Stomach (tissue), 9 donors: ENCODE data around the gene PCSK2. TPM values are rescaled to one million over a fixed set of nuclear protein-coding genes. Genes with fewer than 3 reads are reported as not detected.

Source experiments
- DNase-seq, 2 donors: peaks; one replicate each; pipeline versions ENCODE4 v3.0.0 to v3.0.0-alpha.2; 2013 to 2019
- H3K27ac ChIP-seq, 5 donors: fragments of 200-600 bp in 4 of 5; sonication (generic) in 4 of 5; one replicate each; pipeline ENCODE4 v1.5.1; 2013 to 2019; ENCODE audit warnings: mild to moderate bottlenecking in 1 of 5, moderate library complexity in 1 of 5
- H3K27me3 ChIP-seq, 3 donors: fragments of 200-600 bp; sonication (generic); one replicate each; pipeline ENCODE4 v1.5.1; 2017 to 2019; ENCODE audit warnings: mixed run types in 1 of 3
- H3K36me3 ChIP-seq, 4 donors: fragments of 200-600 bp; sonication (generic); 1 replicate in 3 of 4; 2 replicates in 1 of 4; pipeline ENCODE4 v1.5.1; 2016 to 2019
- H3K4me1 ChIP-seq, 4 donors: fragments of 200-600 bp; sonication (generic); one replicate each; pipeline ENCODE4 v1.5.1; 2016 to 2019
- H3K4me3 ChIP-seq, 4 donors: fragments of 200-600 bp; sonication (generic) in 3 of 4; one replicate each; pipeline ENCODE4 v1.5.1; 2016 to 2019; ENCODE audit warnings: mild to moderate bottlenecking in 1 of 4
- H3K9me3 ChIP-seq, 4 donors: fragments of 200-600 bp; sonication (generic); one replicate each; pipeline ENCODE4 v1.5.1; 2016 to 2019
- EP300 ChIP-seq: sonication (generic); formaldehyde crosslinking; IDR thresholded peaks from one replicate; pipeline ENCODE4 v1.6.1; 2017; ENCODE audit warnings: antibody characterized with exemption
- POLR2A ChIP-seq, 4 donors: fragments of 450-650 bp; IDR thresholded peaks; one replicate each; pipeline ENCODE4 v1.6.1; 2016; ENCODE audit warnings: antibody characterized with exemption in 4 of 4, control low read depth in 2 of 4, mild to moderate bottlenecking in 1 of 4, moderate library complexity in 1 of 4
- POLR2AphosphoS5 ChIP-seq, 3 donors: sonication (generic); formaldehyde crosslinking; IDR thresholded peaks; one replicate each; pipeline ENCODE4 v1.6.1; 2016; ENCODE audit warnings: antibody characterized with exemption in 3 of 3
- WGBS, 5 donors: extraction: QIAGEN DNeasy Blood & Tissue Kit in 3 of 5; methylation state at CpG; one replicate each; pipeline versions ENCODE4 v1.1.5 to v1.1.7; 2013 to 2018; 5-methylcytosine and 5-hydroxymethylcytosine counted together
- intact Hi-C: fragments of 100-400 bp; cut with DNase I; formaldehyde crosslinking; loops from one replicate; pipeline ENCODE4 v1.15.1; 2023; ENCODE audit warnings: low total_unique reads
- polyA plus RNA-seq, 3 donors: library from polyadenylated mRNA; stranded (reverse); fragments of 200-250 nt; gene quantifications; one replicate each; pipeline ENCODE4 v1.2.3, GENCODE V29; 2013
- total RNA-seq, 5 donors: library from RNA; depleted of rRNA; stranded (reverse); fragments of >200 nt; gene quantifications; one replicate each; pipeline versions ENCODE4 v1.1.0 to v1.2.3, GENCODE V29; 2014 to 2016
- TF ChIP-seq, protein P1 (sequence below), 7 experiments: fragments of 450-650 bp in 4 of 7; fragments of 200-600 bp in 3 of 7; sonication (generic) in 3 of 7; IDR thresholded peaks; one replicate each; pipeline ENCODE4 v1.5.1; 2016 to 2019; ENCODE audit warnings: antibody characterized with exemption in 7 of 7, control low read depth in 2 of 7, mild to moderate bottlenecking in 1 of 7
- donor health status: healthy with polysubstance abuse.
- donor health status: Bipolar disorder and iron deficiency.
- donor health status: healthy.

PCSK2 gene
- total and polyA plus RNA-seq, 8 donors: 0.15 to 3.7 (median 1.2) TPM; not detected in 2

DNA sequence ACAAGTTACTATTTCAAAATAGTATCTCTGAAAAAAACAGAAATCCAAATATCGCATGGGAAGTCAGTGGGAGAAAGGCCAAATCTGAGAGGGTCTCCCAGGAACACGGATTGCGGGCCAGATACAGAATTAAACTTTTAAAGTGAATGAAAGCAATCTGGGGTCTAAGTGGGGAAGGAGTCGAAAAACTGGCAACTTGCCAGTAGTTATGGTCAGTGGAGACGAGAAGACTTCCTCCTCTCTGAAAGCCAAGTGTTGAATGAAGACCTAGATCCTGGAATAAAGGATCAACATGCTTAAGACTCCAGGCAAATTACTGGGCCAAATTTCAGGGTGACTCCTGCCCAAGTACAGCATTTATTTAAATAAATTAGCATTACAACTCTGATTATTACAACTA, 180.7 kb downstream of the PCSK2 start:
- Histone ChIP-seq H3K36me3 (no peaks in the 10 kb centered on the region), H3K27ac (no peak overlapping the region), H3K4me1 (no peaks in the 10 kb centered on the region), H3K27me3 (no peaks in the 10 kb centered on the region), H3K4me3 (no peak overlapping the region), H3K9me3 (no peaks in the 10 kb centered on the region)
- intact Hi-C loops: no loop called here
- DNase-seq: no peak
- 52 to 69% (median 60%) methylated on average over 5 of the region's 5 CpGs for WGBS, 5 donors
- TF ChIP-seq, protein P1, sequence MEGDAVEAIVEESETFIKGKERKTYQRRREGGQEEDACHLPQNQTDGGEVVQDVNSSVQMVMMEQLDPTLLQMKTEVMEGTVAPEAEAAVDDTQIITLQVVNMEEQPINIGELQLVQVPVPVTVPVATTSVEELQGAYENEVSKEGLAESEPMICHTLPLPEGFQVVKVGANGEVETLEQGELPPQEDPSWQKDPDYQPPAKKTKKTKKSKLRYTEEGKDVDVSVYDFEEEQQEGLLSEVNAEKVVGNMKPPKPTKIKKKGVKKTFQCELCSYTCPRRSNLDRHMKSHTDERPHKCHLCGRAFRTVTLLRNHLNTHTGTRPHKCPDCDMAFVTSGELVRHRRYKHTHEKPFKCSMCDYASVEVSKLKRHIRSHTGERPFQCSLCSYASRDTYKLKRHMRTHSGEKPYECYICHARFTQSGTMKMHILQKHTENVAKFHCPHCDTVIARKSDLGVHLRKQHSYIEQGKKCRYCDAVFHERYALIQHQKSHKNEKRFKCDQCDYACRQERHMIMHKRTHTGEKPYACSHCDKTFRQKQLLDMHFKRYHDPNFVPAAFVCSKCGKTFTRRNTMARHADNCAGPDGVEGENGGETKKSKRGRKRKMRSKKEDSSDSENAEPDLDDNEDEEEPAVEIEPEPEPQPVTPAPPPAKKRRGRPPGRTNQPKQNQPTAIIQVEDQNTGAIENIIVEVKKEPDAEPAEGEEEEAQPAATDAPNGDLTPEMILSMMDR (IDR thresholded peaks at IDR 0.05): no peak
- no peak for TF ChIP-seq POLR2AphosphoS5 (IDR thresholded peaks at IDR 0.05)
- TF ChIP-seq EP300: no peak
- TF ChIP-seq POLR2A (IDR thresholded peaks at IDR 0.05): no peak

DNA sequence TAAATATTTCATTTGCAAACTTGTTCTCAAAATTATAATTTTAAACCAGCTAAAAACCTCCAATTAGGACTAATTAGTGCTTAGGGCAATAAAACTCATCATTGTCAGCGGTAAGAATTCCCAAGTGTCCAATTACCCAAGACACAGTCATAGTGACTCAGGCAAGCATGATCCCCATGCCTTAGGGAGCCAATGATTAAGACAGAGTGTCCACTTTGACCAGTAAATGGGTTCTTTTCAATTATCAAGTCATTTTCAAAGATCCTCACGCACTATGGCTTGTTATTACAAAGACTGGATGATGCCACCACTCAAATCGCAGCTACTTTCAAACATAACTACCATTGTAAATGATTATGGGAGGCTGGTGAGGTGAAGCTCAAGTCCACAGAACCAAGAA, 190.4 kb downstream of the PCSK2 start:
- Histone ChIP-seq H3K27me3 (peaks cover 0 to 7% (median 0%) of the 10 kb centered on the region in 3 donors), H3K4me3 (no peak overlapping the region), H3K4me1 (no peaks in the 10 kb centered on the region), H3K9me3 (peaks cover 0 to 10% (median 3%) of the 10 kb centered on the region in 4 donors), H3K36me3 (no peaks in the 10 kb centered on the region), H3K27ac (no peak overlapping the region)
- intact Hi-C loops: no loop called here
- TF ChIP-seq, protein P1 (IDR thresholded peaks at IDR 0.05): no peak
- TF ChIP-seq EP300 (no peak), POLR2AphosphoS5 (IDR thresholded peaks at IDR 0.05) (no peak), POLR2A (IDR thresholded peaks at IDR 0.05) (no peak)
- DNase-seq: no peak
- 88 to 91% (median 90%) methylated on average over 3 of the region's 3 CpGs for WGBS, 5 donors

DNA sequence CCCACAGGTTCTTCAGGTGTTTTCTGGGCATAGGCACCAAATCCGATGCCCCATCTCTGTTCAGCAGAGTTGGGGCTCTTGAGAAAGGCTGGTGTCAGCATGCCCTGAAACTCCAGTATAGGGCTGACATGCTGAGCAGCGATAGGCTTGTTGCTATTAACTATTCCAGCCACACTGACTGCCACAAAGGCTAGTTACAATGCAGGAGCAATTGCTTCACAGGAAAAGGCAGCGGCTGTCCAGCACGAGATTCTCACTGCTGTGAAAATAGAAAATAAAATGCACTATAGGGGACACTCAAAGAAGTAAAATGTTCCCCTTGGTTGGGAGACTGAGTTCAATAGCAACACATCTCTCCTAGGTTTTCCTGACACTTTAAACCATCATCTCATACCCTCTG, 191.9 kb downstream of the PCSK2 start:
- Histone ChIP-seq H3K4me3 (no peak overlapping the region), H3K27ac (no peak overlapping the region), H3K27me3 (peaks cover 0 to 7% (median 0%) of the 10 kb centered on the region in 3 donors), H3K9me3 (peaks cover 0 to 10% (median 3%) of the 10 kb centered on the region in 4 donors), H3K36me3 (no peaks in the 10 kb centered on the region), H3K4me1 (no peaks in the 10 kb centered on the region)
- intact Hi-C loops: no loop called here
- TF ChIP-seq POLR2A (IDR thresholded peaks at IDR 0.05): no peak
- TF ChIP-seq POLR2AphosphoS5 (IDR thresholded peaks at IDR 0.05): no peak
- TF ChIP-seq, protein P1 (IDR thresholded peaks at IDR 0.05): no peak
- no peak for TF ChIP-seq EP300
- 32 to 52% (median 46%) methylated on average over 4 of the region's 4 CpGs for WGBS, 5 donors
- DNase-seq: no peak

DNA sequence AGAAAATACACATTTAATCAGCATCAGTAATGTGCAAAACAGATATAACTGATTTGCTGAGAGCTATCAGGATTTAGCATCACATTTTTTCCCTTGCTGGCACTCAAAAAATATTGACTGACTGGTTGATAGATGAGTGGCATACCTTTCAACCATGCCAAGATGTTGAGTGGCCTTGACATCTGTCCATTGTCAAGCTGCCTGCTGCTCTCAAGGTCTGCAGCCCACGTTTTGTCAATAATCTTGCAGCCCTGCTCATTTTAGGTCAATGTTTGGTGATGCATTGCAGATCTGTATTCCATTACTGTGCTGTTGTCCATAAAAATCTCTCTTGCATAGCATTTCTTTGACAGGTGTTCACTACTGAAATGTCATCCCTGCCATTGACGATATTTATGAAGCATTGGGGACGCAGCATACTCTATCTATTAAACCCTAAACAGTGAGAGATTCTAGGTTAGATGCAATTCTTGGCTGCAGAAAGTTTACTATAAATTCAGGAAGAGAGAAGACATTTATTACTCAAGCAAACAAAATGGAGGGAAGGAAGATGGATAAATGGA, 192.7 kb downstream of the PCSK2 start:
- Histone ChIP-seq H3K36me3 (no peaks in the 10 kb centered on the region), H3K27me3 (peaks cover 0 to 7% (median 0%) of the 10 kb centered on the region in 3 donors), H3K9me3 (peaks cover 0 to 10% (median 3%) of the 10 kb centered on the region in 4 donors), H3K4me1 (no peaks in the 10 kb centered on the region), H3K27ac (no peak overlapping the region), H3K4me3 (no peak overlapping the region)
- no peak for DNase-seq
- intact Hi-C loops: no loop called here
- TF ChIP-seq EP300 (no peak), POLR2A (IDR thresholded peaks at IDR 0.05) (no peak), POLR2AphosphoS5 (IDR thresholded peaks at IDR 0.05) (no peak)
- TF ChIP-seq, protein P1 (IDR thresholded peaks at IDR 0.05): no peak
- WGBS, 5 donors: 35 to 61% (median 54%) methylated on average over 3 of the region's 3 CpGs
